HEK293T (cell line): Measurements from ENCODE around the gene LYZL4.

Source experiments
- CTCF ChIA-PET: fragments of 350-600 bp; formaldehyde crosslinking; extraction: SDS; loops from one replicate; lab custom pipeline; 2021; ENCODE audit warnings: antibody characterized with exemption, inconsistent platforms; lab: Yijun Ruan, JAX
- POLR2A ChIA-PET: fragments of 350-600 bp; formaldehyde crosslinking; extraction: SDS; loops from one replicate; lab custom pipeline; 2020; ENCODE audit warnings: antibody characterized with exemption, inconsistent platforms; lab: Yijun Ruan, JAX
- DNase-seq: peaks from one replicate; pipeline ENCODE4 v3.0.0; 2012; ENCODE audit warnings: mixed read lengths; ENCODE audit errors: extremely low spot score
- ARNT ChIP-seq: fragments of 450-650 bp; IDR thresholded peaks from 2 replicates; pipeline ENCODE4 v1.6.1; 2017; ENCODE audit warnings: mild to moderate bottlenecking
- BHLHE40 ChIP-seq: fragments of 450-650 bp; IDR thresholded peaks from 2 replicates; pipeline ENCODE4 v1.6.1; 2016; ENCODE audit warnings: mild to moderate bottlenecking, moderate library complexity, borderline replicate concordance
- CTBP1 ChIP-seq: fragments of 450-650 bp; IDR thresholded peaks from 2 replicates; pipeline ENCODE4 v1.6.1; 2016; ENCODE audit warnings: borderline replicate concordance
- ELF4 ChIP-seq: fragments of 450-650 bp; IDR thresholded peaks from 2 replicates; pipeline ENCODE4 v1.6.1; 2017; ENCODE audit warnings: antibody characterized with exemption
- FOXA1 ChIP-seq: fragments of 450-650 bp; IDR thresholded peaks from 2 replicates; pipeline ENCODE4 v1.6.1; 2016; ENCODE audit warnings: mild to moderate bottlenecking
- FOXK2 ChIP-seq: fragments of 450-650 bp; IDR thresholded peaks from 2 replicates; pipeline ENCODE4 v1.6.1; 2016; ENCODE audit warnings: mild to moderate bottlenecking
- FOXM1 ChIP-seq: fragments of 450-650 bp; IDR thresholded peaks from 2 replicates; pipeline ENCODE4 v1.6.1; 2017; ENCODE audit warnings: mild to moderate bottlenecking, borderline replicate concordance
- HDGF ChIP-seq: fragments of 450-650 bp; IDR thresholded peaks from 2 replicates; pipeline ENCODE4 v1.6.1; 2017; ENCODE audit warnings: antibody characterized with exemption, borderline replicate concordance
- L3MBTL2 ChIP-seq: fragments of 450-650 bp; conservative IDR thresholded peaks from 2 replicates; pipeline ENCODE4 v1.6.1; 2016; ENCODE audit warnings: mild to moderate bottlenecking
- LEF1 ChIP-seq: fragments of 450-650 bp; IDR thresholded peaks from 2 replicates; pipeline ENCODE4 v1.6.1; 2017; ENCODE audit warnings: mild to moderate bottlenecking, borderline replicate concordance
- NFRKB ChIP-seq: fragments of 450-650 bp; IDR thresholded peaks from 2 replicates; pipeline ENCODE4 v1.6.1; 2016; ENCODE audit warnings: mild to moderate bottlenecking, moderate library complexity
- SP1 ChIP-seq: fragments of 450-650 bp; IDR thresholded peaks from 2 replicates; pipeline ENCODE4 v1.6.1; 2017
- SUZ12 ChIP-seq: fragments of 450-650 bp; IDR thresholded peaks from 2 replicates; pipeline ENCODE4 v1.6.1; 2016; ENCODE audit warnings: mild to moderate bottlenecking
- TARDBP ChIP-seq: fragments of 450-650 bp; IDR thresholded peaks from 2 replicates; pipeline ENCODE4 v1.6.1; 2016
- ZNF384 ChIP-seq: fragments of 450-650 bp; IDR thresholded peaks from 2 replicates; pipeline ENCODE4 v1.6.1; 2016
- TF ChIP-seq, protein P1 (sequence below): fragments of 450-650 bp; IDR thresholded peaks from 2 replicates; pipeline ENCODE4 v1.6.1; 2016

LYZL4 gene

DNA sequence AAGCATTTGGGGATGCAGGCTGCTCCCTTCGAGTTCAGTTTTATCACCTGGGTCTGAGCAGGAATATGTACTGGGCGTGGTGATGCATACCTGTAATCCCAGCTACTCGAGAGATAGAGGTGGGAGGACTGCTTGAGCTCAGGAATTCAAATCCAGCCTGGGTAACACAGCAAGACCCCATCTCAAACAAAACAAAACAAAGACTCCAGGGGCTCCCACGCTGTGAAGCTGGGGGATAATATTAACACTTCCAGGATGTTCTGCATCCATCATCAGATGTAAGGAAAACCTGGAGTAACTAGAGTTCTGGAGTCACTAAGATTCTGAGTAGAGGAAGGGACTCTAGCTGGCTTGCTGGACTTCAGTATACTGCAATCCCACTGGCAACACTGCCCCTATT lies 40.6 kb downstream of the LYZL4 start:
- POLR2A ChIA-PET, result no interaction called here

DNA sequence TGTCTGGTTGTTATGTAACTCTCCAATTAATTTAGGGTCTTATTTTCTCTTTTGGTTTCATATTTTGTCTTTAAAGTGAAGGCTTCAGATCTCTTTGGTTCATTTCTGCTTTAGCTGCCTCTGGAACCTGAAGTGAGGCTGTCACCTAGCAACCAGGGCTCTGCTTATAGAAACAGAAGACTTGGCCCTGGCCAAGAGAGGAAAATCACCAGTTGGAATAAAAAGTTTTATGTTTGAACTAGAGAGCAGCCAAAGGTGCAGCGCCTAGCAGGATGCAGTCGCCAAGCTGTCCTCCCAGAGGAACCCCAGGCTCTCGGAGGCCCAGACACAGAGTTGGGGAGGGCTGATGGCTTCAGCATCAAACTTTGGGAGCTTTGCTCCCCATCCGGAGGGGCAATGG lies 41.1 kb downstream of the LYZL4 start:
- CTCF ChIA-PET, result no interaction called here
- TF ChIP-seq FOXA1, result no peak
- TF ChIP-seq FOXM1, result no peak
- no peak for TF ChIP-seq L3MBTL2
- TF ChIP-seq, protein P1, sequence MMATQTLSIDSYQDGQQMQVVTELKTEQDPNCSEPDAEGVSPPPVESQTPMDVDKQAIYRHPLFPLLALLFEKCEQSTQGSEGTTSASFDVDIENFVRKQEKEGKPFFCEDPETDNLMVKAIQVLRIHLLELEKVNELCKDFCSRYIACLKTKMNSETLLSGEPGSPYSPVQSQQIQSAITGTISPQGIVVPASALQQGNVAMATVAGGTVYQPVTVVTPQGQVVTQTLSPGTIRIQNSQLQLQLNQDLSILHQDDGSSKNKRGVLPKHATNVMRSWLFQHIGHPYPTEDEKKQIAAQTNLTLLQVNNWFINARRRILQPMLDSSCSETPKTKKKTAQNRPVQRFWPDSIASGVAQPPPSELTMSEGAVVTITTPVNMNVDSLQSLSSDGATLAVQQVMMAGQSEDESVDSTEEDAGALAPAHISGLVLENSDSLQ, result no peak
- POLR2A ChIA-PET, result no interaction called here
- DNase-seq, result no peak

More for the DNA sequence above, 40.6 kb downstream of the LYZL4 start:
- CTCF ChIA-PET, result no interaction called here
- no peak for TF ChIP-seq BHLHE40
- no peak for TF ChIP-seq ELF4
- TF ChIP-seq FOXM1, result no peak
- no peak for TF ChIP-seq FOXA1
- no peak for TF ChIP-seq LEF1
- TF ChIP-seq, protein P1, result no peak
- no peak for TF ChIP-seq NFRKB
- no peak for TF ChIP-seq TARDBP
- no peak for TF ChIP-seq FOXK2
- TF ChIP-seq L3MBTL2, result no peak
- no peak for TF ChIP-seq HDGF
- no peak for DNase-seq

DNA sequence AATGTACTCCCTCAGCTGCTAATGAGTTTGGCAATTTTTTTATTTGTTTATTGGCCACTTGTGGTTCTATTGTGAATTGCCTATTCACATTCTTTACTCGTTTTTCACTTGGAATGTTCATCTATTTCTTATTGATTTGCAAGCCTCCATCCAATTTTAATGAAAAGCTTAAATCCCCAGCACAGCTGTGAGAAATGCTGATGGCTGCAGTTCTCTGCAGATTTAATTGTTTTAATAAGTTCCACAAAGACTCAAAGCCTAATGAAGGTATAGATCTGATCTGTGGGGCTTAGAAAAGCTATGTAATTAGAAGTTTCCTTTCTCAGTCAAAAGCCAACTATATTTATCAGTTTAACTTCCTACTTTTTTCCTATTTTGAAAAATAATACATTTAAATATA lies 41.5 kb downstream of the LYZL4 start:
- CTCF ChIA-PET, result no interaction called here
- POLR2A ChIA-PET, result no interaction called here
- TF ChIP-seq HDGF (no peak), SUZ12 (no peak), CTBP1 (no peak), FOXM1 (no peak), SP1 (no peak), BHLHE40 (no peak), ELF4 (no peak), ARNT (no peak), NFRKB (no peak), TARDBP (no peak), FOXK2 (no peak), LEF1 (no peak)
- TF ChIP-seq, protein P1, result no peak

DNA sequence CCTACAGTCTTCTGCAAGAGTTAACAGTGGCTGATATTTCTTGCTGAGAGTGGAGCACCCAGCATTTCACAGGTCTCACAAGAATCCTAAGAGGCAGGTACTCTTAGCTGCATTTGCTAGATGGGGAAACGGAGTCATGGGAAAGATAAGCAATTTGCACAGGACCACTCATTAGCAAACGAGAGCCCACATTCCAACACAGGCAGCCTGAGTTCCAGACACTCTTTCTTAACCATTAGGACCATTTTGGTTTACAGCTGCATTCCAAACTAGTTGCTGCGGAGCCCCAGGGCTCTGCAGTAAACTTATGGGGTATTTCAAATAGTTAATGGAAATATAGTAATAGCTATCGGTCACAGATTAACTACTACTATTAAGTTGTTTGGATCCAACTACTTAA lies 42.5 kb downstream of the LYZL4 start:
- TF ChIP-seq NFRKB (no peak), ZNF384 (no peak), LEF1 (no peak), HDGF (no peak), FOXA1 (no peak), FOXK2 (no peak), L3MBTL2 (no peak), ELF4 (no peak), ARNT (no peak), TARDBP (no peak), SP1 (no peak), SUZ12 (no peak), BHLHE40 (no peak), FOXM1 (no peak), CTBP1 (no peak)
- TF ChIP-seq, protein P1, result no peak
- ChIA-PET POLR2A (no interaction called here), CTCF (no interaction called here)
- no peak for DNase-seq

More for the DNA sequence above, 41.5 kb downstream of the LYZL4 start:
- DNase-seq, result no peak

DNA sequence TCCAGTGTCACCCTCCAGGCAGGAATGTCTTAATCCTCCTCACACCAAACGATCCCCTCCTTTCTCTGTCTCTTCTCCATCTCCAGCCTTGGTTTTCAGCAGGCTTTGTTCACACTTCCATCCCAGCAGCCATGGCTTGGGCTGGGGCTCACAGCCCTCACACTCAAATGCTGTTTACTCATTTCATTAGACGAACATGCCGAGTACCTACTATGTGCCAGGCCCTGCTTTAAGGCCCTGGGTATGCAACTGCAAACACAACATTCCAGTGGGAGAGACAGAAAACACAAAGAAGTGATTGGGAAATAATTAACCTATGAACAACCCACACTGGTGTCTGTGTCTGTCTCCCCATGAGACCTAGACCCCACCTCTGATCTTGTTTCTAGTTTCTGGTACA lies 43.9 kb downstream of the LYZL4 start:
- no peak for DNase-seq
- no peak for TF ChIP-seq L3MBTL2
- TF ChIP-seq TARDBP, result no peak
- TF ChIP-seq CTBP1, result no peak
- no peak for TF ChIP-seq FOXA1
- TF ChIP-seq NFRKB, result no peak
- no peak for TF ChIP-seq ELF4
- no peak for TF ChIP-seq FOXK2
- no peak for TF ChIP-seq HDGF
- TF ChIP-seq BHLHE40, result no peak
- no peak for TF ChIP-seq ZNF384
- no peak for TF ChIP-seq LEF1
- no peak for TF ChIP-seq ARNT
- no peak for TF ChIP-seq SP1
- TF ChIP-seq, protein P1, result no peak
- TF ChIP-seq FOXM1, result no peak
- TF ChIP-seq SUZ12, result no peak
- CTCF ChIA-PET, result no interaction called here
- POLR2A ChIA-PET, result no interaction called here
